CD4-positive, alpha-beta T cell treated with Interleukin-15 for 4 hours (primary cell): ENCODE data around the gene SLC25A29.
"Not testable (repeated sequence)": the region's sequence is repeated elsewhere in the genome, so short reads cannot be mapped to it uniquely, and the experiment has no call there.

Experiments
- DNase-seq: peaks from one replicate; pipeline ENCODE4 v3.0.0-alpha.2; 2020; ENCODE audit warnings: low spot score

The SLC25A29 gene, protein sequence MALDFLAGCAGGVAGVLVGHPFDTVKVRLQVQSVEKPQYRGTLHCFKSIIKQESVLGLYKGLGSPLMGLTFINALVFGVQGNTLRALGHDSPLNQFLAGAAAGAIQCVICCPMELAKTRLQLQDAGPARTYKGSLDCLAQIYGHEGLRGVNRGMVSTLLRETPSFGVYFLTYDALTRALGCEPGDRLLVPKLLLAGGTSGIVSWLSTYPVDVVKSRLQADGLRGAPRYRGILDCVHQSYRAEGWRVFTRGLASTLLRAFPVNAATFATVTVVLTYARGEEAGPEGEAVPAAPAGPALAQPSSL

DNA sequence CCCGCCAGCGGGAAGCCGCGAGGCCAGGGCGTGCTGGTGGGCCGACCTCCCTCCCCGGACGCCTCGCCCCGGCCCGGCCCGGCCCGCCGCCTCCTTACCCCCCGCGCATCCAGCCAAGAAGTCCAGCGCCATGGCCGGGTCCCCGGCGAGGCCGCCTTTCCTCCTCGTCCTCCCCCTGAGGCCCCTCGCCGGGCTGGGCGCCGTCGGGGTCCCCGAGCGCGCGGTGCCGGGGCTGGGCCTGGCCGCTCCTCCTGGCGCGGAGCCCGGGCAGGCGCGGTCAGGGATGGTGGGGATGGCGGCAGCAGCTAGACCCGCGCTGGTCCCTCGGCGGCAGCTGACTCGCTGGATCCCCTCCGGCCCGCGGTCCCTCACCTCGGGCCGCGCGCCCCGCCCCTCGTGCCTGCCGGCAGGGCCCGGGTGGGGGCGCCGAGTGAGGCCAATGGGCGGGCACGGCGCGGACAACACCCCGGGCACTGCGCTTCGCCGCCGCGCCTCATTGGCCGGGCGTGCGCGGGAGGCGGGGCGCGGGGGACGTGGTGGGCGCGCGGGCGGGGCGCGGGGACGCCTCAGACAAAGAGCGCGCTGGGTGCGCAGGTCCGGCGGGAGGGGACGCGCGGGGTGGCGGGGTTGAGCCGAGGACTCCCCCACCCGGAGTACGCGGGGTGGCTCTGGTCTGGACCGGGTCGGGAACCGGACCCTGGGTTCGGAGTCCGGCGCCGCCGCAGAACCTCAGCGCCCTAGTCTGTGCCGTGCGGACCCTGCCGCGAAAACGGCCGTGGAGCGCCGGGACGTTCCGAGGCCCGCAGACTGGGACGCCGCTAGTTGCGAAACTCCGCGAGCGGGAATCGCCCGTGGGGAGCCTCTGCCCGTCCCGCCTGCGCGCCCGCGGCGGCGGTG, at the start of gene SLC25A29:
Gene SLC25A29 (minus strand): TSS at position 344 of the 897 bp plus-strand sequence. CDS start 212 bp downstream, at position 132.
- peak; percentile 74 for DNase-seq

DNA sequence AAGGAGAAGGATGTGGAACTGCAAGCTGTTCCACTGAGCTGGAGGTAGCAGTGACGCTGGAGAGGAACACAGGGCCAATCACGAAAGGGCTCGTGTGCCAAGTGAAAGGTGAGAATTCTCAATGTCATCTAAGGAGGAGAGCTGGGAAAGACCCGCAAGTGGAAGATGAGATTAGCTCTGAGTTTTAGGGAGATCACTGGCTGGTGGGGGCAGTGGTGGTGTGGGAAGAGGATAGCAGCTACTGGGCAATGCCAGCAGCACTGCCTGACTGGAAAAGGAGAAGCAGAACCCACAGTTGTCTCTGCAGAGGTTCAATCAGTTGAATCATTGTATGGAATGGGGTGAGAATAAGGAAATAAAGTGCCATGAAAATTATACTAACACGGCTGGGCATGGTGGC, 44.7 kb upstream of the SLC25A29 start:
- DNase-seq: no peak

GRCh38 chr14:100350276-100350926, 44.2 kb upstream of the SLC25A29 start:
- DNase-seq: no peak

- no peak for DNase-seq
These were observed 42.8 kb upstream of the SLC25A29 start for GRCh38 chr14:100348784-100349685.

DNA sequence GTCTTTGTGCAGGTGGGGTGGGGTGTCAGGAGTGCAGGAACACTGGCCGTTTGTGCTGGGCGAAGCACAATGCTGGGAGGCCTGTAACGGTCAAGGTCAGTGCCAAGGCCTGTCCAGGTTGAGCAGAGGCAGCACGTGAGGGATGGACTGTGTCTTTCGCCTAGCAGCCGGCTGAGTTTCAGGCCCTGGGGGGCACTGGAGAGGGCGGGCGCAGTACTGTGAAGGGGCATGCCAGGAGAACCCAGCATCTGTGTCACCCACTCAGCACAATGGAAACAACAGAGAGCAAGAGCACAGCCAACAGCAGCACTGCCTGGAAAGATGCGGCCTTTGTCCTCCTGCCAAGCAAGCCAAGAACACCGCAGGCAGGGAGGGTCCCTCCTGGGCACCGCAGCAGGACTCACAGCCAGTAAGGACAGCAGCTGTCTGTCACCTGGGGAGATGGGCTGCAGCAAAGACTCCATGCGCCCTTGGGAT, 42.0 kb upstream of the SLC25A29 start:
- no peak for DNase-seq

- no peak for DNase-seq
These were observed 40.3 kb upstream of the SLC25A29 start for GRCh38 chr14:100346306-100347091.

DNA sequence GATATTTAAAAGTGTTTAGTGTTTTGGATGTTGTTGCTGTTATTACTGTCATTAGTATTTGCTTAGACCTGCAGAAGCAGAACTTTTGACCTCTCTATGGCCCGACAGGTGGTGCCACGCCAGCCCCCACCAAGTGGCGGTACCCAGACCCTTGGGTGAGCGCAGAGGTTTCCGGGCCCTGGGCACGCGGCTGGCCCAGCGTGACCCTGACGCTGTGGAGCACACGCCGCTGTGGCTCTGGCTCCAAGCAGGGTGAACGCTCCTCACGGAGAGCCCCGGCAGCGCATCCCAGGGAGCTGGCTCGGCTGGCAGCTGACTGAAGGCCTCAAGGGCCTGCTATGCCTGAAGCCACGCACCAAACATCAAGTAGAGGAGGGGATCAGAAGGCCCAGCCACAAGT, 39.5 kb upstream of the SLC25A29 start:
- DNase-seq: no peak

- DNase-seq: not testable (repeated sequence)
These were observed 38.4 kb upstream of the SLC25A29 start for GRCh38 chr14:100344657-100345056.

DNA sequence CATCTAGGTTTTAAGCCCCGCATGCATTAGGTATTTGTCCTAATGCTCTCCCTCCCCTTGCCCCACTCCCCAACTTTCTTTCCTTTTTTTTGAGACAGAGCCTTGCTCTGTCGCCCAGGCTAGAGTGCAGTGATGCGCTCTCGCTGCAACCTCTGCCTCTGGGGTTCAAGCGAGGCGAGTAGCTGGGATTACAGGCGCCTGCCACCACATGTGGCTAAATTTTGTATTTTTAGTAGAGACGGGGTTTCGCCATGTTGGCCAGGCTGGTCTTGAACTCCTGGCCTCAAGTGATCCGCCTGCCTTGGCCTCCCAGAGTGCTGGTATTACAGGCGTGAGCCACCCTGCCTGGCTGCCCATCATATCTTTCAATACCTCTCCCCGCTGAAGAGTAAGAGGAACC, 36.6 kb upstream of the SLC25A29 start:
- DNase-seq: not testable (repeated sequence)

- DNase-seq: no peak
These were observed 36.0 kb upstream of the SLC25A29 start for GRCh38 chr14:100342195-100342594.

DNA sequence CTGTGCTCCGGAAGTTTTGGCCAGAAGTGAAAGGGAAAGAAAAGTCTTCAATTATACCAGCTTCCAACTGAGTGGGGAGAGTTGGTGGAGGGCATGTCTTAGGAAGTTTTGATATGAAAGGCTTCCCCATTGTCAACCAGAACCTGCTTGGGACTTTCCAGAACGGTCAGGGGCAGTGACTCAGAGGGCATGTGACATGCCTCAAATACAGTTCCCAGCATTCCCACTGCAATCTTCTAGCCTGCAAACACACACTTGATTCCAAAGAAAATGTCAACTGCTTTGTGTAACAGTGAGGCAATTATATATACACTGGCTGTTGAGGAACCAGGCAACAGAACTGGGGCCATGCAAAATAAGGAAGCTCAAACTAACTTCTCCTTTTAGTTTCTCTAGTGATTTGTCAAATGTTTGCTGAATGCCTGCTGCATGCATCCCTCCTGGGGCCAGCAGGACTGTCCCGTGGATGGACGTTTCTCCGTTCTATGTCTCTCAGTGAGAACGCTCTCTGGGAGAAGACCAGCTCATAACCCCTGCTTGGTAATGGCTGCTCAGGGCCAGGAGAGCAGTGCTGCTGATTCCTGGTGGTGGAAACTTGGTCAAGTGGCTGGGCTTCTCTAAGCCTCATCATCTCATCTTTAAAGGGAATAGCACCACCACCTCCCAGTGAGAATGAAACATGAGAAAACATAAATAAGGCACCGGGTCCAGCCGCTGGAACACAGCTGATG, 35.2 kb upstream of the SLC25A29 start:
- peak; percentile 13 for DNase-seq

DNA sequence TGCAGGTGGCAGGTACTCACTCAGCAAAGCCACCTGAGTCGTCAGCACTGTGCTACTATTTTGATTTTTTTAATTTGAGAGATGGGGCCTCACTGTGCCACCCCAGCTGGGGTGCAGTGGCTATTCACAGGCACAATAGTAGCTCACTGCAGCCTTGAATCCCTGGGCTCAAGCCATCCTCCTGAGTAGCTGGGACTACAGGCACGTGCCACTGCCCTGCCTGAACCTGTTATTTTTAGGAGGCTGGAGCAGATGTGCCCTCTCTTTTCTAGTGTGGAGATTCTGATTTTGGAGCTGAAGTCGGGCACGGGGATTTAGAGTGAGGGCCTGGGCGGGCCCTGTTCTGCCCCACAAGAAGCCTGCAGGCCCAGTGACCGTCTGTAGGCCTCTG, 34.2 kb upstream of the SLC25A29 start:
- DNase-seq: no peak

DNA sequence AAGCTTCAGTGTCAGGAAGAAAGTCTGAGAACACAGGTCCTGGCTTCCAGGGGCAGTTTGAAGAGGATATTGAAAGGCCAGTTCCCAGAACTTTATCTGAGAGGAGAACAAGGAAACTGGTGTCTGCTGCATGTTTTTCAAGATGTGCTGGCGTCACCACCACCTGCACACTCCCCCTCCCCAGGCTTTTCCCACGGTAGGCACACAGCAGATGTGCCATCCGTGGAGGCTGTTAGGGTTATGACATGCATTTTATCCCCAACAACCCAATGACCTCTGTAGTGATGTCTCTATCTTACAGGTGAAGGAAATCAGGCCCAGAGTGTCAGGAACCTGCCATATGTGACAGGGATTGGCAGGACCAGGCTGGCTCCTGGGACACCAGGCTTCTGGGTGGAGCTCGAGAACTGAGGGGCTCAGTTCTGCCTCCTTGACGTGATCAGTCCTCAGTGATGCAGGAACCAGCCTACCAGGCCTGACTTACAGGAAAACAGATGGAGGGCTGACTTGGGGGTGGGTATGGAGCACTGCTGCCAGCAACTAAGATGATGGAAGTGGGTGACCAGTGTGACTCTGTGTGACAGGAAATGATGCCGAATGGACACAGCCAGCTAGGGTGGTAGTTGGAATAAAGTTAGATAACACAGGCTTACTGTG, 33.6 kb upstream of the SLC25A29 start:
- DNase-seq: no peak

- no peak for DNase-seq
These were observed 30.6 kb upstream of the SLC25A29 start for GRCh38 chr14:100336618-100337530.

DNA sequence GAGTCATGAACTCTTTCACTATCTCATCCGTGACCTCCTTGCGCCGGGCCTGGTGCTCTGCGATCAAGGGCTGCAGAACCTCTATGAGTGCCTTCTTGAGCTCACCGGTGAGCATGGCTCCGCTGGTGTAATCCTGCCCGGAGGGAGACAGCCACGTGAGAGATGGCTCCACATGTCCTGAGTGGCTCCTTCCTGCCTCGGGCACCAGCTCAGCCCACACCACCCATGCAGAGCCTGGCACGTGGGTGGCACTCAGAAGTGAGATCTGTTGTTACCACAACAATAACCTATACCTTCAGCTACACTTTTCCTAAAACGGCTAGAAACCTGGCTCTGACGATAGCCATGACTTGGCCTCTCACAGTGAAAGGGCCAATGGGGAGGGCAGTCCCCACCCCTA, 28.7 kb upstream of the SLC25A29 start:
- DNase-seq: no peak

GRCh38 chr14:100333827-100334226, 27.6 kb upstream of the SLC25A29 start:
- no peak for DNase-seq

DNA sequence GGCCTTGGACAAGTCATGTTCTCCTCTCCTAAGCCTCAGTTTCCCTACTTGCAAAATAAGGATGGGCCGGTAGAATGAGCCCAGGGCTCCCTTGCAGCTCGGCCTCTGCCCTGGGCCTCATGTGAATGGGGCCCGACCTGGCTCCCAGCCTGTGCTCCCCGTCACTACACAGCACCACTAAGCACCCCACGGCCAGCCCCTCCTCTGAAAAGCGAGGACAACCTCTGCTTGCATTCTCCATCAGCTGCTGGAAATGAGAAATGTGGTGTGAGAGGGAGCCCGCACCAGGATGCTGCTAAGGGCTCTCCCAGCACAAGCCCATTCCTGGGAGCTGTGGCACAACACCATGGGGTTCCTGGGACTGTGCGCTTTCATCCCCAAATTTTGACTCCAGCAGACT, 27.1 kb upstream of the SLC25A29 start:
- DNase-seq: no peak

GRCh38 chr14:100332797-100333196, 26.6 kb upstream of the SLC25A29 start:
- no peak for DNase-seq
